Neural cell (in vitro differentiated cells): ENCODE data around the gene CCDC9B.

Experiments
- CTCF ChIP-seq: fragments of 450-650 bp; IDR thresholded peaks from 2 replicates; pipeline ENCODE4 v1.5.1; 2014; ENCODE audit warnings: antibody characterized with exemption, mild to moderate bottlenecking, moderate library complexity; ENCODE audit not compliant: poor library complexity, severe bottlenecking
- REST ChIP-seq: IDR thresholded peaks from 2 replicates; pipeline ENCODE4 v1.6.1; 2012; ENCODE audit warnings: borderline replicate concordance

GRCh38 chr15:40331637-40332036, 9.1 kb downstream of the CCDC9B start:
- TF ChIP-seq CTCF: no peak
- no peak for TF ChIP-seq REST
